Measurements from ENCODE around the gene DHX38.

Gene DHX38

DNA sequence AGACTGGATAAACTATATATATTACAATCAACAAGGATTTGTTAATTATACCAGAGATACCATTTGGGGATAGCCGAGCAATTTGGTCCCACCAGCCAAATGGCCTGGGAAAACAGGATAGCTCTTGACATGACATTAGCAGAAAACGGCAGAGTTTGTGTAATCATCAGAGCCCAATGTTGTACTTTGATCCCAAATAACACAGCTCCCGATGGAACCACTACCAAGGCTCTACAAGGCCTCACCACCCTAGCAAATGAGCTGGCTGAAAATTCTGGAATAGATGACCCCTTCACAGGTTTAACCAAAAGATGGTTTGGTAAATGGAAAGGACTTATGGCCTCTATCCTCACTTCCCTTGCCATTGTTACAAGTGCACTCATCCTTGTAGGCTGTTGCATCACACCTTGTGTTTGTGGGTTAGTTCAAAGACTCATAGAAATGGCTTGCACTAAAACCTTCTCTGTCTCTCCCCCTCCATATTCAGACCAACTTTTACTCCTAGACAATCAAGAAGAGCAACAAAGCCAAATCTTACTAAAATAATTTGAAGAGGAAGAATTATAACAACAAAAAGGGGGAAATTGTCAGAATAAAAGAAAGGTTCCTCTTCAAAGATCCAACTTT, 9.8 kb upstream of the DHX38 start:
- no peak for DNase-seq (ENCODE audit: low read depth in 2 of 3, low spot score in 1 of 3)

DNA sequence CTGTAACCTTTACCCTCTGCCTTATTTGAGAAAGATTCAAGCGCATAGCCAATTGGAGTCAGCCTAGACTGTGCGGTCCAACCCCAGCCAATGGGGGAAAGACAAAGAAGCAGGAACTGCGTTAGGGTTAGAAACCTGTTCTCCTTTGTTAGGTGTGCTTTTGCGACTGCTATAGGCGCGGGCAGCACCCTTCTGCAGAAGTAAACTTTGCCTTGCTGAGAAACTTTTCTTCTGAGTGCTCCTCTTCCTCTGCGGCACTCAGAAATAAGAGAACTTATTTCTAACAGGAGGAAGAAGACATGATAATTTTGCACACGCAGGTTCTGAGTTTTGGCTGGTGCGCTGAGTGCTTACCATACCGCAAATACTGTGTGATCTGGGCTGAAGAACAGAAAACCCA, 9.2 kb upstream of the DHX38 start:
- no peak for DNase-seq (ENCODE audit: low read depth in 2 of 3, low spot score in 1 of 3)

DNA sequence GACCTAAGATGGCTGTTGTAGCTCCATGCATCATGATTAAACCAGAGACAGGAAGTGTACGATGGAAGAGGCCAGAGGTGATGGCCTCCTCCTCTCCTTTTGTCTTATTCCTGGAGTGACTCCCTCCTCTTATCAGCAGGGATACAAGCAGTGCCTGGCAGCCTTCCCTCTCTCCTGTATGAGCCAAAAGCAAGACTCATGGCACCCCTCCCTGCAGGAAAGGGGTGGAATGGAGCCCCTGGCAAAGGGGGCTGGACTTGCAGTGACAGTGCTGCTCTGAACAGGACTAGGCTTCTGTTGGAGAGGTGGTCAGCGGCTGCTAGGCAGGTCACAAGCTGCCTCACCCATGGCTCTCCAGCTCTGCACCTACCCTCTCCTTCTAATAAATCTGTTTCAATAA, 8.6 kb upstream of the DHX38 start:
- no peak for DNase-seq (ENCODE audit: low read depth in 2 of 3, low spot score in 1 of 3)

DNA sequence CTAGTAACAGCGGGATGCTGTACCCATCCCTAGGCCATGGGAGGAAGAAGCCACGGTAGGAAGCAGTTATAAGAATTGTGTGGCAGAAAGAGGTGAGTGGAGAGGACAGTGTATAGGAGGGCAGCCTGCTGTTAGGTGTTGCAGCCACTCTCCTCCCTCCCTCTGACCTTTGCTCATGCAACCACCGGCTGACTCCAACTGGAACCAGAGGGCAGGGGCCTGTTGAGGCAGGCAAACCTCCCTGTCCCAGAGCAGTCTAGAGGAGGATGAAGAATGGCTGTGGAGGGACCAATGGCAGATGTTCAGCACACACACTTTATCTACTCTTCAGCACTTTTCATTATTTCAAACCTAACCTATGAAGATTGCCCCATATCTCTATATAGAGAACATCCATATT, 2.4 kb upstream of the DHX38 start:
- no peak for DNase-seq (ENCODE audit: low read depth in 2 of 3, low spot score in 1 of 3)

DNA sequence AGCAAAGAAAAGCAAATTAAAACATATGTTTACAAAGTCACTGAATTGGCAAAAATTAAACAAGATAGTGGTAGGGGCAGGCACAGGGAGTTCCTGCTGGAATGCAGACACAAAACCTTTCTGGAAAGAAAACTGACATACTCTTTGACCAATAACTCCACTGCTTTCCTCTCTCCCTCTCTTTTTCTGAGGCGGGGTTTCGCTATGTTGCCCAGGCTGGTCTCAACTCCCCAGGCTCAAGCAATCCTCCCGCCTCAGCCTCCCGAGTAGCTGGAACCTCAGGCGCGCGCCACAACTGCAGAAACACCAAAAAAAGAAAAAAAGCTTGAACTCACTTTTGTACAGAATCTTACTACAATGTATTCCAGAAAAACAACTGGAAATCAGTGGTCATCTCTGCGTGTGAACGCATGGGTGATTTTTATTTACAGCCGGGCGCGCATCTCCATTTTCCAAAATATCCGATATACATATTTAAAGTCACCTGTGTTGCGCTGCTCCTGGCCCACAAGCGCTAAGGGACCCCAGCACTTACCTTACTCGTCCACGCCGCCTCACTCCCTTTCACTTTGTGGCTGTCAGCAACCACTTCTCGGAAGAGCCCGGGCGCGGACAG, 707 bp upstream of the DHX38 start:
- no peak for DNase-seq (ENCODE audit: low read depth in 2 of 3, low spot score in 1 of 3)

DNA sequence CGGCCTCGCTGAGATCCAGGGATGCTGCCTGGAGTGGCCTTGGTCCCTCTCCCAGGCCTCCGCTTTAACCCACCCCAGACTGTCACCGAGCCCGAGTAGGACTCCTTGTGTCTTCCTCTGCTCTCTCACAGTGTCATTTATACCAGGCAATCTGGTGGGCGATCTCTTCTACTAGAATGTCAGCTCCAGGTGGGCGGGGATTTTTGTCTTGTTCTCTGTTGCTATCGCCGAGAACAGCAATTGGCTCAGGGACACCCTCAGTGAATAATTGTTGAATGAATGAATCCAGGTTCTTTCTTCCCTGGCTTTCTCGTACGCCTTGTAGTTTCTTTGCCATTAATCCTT, 591 bp downstream of the DHX38 start:
- peak; percentile 12 to 19 (median 16) for DNase-seq (ENCODE audit: low read depth in 2 of 3, low spot score in 1 of 3)

DNA sequence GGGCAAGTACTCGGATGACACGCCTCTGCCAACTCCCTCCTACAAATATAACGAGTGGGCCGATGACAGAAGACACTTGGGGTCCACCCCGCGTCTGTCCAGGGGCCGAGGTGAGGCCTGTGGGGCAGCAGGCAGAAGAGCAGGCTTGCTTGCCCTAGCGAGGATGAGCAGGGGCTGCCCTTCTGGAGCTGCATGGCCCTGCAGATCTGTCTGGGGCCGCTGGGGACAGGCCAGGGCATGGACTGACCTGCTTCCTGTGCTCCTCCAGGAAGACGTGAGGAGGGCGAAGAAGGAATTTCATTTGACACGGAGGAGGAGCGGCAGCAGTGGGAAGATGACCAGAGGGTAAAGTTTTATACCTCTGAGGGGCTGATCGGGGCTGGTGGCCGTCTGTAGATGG, 5.3 kb downstream of the DHX38 start:
- no peak for DNase-seq (ENCODE audit: low read depth in 2 of 3, low spot score in 1 of 3)

DNA sequence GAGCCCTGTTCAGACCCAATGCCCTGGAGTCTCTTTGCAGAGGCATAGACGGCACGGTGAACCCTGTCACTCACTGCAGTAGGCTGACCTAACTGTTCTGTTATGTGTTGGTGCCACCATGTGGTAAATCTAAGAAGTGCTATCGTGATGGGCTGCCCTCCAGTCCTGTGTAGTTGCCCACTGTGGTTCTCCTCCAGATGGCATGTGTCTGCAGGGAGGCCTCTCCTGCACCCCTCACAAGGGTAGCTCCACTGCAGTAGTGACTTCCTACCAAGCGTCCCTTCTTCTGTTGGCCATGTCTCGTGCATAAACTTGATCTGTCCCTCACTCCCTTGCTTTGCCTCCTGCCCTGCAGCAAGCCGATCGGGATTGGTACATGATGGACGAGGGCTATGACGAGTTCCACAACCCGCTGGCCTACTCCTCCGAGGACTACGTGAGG, 5.8 kb downstream of the DHX38 start:
- DNase-seq (ENCODE audit: low read depth in 2 of 3, low spot score in 1 of 3), result peak; percentile 20 to 45 (median 21)

DNA sequence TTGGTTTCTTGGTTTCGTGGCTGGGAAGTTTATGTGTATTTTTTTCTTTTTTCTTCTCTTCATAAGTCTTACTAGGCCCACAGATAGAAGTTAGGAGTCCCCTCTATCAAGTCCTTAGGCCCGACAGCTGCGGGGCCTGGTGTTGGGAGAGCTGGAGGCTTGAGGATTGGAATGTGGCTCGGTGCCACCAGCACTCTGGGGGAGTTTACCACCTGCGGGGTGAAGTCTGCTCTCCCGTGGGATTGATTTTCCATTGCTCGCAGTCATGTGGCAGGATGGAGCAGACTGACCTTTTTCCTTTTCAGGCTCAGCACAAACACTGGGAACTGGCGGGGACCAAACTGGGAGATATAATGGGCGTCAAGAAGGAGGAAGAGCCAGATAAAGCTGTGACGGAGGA, 7.5 kb downstream of the DHX38 start:
- DNase-seq (ENCODE audit: low read depth in 2 of 3, low spot score in 1 of 3), result no peak

DNA sequence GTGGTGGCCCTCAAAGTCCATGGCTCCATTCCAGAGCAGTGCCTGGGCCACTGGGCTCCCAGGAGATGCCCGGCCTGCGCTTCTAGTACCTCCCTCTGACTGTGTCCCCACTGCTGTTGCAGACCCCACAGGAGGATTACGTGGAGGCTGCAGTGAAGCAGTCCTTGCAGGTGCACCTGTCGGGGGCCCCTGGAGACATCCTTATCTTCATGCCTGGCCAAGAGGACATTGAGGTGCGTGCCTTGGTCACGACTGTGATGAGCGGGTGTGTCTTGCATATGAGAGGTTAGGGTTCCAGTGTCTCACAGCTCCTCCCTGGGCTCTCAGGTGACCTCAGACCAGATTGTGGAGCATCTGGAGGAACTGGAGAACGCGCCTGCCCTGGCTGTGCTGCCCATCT, 11.3 kb downstream of the DHX38 start:
- DNase-seq (ENCODE audit: low read depth in 2 of 3, low spot score in 1 of 3), result no peak

DNA sequence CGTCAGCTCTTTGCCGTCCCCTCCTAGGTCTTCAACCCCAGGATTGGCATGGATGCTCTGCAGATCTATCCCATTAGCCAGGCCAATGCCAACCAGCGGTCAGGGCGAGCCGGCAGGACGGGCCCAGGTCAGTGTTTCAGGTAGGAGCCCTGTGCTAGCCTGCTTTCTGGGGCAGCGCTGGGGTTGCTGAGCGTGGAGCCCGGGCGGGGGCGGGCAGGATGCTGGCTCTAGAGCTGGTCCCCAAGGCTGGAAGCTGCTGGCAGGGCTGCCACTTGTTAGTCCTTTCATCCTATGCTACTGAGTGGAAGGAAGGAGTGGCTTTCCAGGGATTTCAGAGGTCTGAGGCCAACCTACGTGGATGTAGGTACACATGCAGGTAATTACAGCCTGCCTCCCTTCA, 12.3 kb downstream of the DHX38 start:
- no peak for DNase-seq (ENCODE audit: low read depth in 2 of 3, low spot score in 1 of 3)

DNA sequence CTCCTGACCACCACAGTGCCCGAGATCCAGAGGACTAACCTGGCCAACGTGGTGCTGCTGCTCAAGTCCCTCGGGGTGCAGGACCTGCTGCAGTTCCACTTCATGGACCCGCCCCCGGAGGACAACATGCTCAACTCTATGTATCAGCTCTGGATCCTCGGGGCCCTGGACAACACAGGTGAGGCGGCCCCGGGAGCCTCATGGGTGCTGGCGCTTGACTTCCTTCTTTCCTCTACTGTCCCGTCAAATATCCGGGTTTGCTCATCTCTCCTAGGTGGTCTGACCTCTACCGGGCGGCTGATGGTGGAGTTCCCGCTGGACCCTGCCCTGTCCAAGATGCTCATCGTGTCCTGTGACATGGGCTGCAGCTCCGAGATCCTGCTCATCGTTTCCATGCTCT, 13.7 kb downstream of the DHX38 start:
- DNase-seq (ENCODE audit: low read depth in 2 of 3, low spot score in 1 of 3), result no peak

DNA sequence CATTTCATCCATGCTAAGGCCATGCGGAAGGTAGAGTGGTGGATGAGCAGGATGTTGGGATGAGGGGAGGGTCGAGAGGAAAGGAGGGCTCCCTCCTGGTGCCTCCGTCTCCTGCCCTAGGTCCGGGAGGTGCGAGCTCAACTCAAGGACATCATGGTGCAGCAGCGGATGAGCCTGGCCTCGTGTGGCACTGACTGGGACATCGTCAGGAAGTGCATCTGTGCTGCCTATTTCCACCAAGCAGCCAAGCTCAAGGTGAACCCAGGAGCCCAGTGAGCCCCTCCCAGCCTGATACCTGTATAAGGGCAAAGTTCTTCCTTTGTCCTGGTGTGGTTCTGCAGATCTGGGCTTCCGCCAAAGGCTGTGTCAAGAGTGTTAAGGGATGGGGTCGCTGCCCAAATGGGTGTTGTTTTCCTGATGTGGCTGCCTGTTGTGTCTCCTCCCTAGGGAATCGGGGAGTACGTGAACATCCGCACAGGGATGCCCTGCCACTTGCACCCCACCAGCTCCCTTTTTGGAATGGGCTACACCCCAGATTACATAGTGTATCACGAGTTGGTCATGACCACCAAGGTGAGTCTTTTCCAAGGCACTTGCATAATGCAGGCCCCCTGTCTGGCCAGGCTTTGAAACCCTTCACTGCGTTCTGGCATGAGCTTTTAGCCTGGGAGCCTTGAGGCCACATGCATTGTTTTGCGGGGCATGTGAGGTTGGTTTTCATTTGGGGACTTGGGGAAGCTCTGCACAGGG, 14.9 kb downstream of the DHX38 start:
- no peak for DNase-seq (ENCODE audit: low read depth in 2 of 3, low spot score in 1 of 3)

DNA sequence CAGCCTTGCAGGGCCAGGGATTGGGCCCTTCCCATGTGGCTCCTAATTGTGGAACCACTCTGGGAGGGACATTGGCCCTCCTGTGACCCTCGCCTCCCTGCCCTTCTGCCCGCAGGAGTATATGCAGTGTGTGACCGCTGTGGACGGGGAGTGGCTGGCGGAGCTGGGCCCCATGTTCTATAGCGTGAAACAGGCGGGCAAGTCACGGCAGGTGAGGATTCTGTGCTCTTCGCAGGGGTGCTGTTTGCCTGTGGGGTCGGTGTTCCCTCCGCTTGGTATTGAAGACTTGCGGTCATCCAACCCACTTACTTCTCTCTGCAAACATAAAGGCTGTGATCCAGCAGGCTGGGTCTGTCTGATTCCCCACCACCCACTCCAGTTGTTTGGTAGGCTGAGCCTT, 15.7 kb downstream of the DHX38 start:
- no peak for DNase-seq (ENCODE audit: low read depth in 2 of 3, low spot score in 1 of 3)

DNA sequence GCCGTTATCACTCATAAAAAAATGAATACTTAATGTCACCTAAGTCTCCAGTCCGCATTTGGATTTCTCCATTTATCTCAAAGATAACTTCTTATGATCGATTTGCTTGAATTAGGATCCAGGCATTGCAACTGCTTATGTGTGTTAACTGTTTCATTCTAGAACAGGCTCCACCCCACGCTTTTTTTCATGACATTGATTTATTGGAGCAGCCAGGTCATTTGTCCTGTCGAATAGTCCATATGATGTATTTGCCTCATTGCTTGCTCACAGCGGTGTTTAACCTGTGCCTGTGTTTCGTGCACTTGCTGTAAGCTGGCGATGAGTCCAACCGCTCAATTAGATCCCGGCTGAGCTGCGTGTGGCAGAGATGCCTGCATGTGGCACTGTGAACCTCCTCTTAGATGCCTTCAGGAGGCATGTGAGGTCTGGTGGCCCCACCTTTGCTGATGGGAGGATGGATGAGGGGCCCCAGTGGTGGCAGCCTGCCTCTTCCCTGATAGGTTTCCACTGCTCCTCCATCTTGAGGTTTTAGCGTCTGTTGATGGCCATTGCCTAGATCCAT, 16.4 kb downstream of the DHX38 start:
- no peak for DNase-seq (ENCODE audit: low read depth in 2 of 3, low spot score in 1 of 3)

DNA sequence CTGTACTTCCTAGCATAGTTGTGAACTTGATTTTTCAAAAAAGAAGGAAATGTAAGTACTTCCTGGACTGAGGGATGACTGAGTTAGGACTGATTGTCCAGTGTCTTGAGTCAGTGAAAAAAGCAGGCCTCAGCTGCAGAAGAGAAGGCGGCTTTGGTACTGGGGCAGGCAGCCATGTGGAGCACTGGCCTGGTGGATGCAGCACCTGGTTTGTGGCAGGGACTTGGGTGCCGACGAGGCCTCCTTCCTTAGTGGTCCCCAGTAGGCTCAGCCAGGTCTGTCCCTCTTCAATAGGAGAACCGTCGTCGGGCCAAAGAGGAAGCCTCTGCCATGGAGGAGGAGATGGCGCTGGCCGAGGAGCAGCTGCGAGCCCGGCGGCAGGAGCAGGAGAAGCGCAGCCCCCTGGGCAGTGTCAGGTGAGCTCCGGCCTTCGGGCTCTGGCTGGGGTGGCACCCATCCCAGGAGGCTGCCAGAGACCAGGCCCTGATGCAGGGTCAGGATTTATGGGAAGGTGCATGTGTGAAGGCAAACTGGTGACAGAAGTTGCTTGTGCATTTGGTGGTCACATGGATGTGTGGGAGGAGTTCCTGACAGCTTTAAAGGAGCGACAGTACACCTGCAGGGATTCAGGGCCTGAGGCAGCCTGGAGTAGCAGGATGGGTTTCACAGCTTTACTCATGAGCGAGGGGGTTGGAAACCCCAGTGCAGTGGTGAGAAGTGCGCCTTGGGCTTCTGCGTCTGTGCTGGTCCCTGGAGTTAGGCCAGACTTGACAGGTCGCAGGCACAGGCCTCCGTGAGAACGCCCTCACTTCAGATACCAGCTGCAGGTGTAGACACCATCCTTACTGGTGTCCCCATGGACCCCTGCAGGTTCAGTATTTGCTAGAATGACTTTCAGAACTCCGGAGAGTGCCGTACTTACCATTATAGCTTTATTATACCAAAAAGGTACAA, 17.3 kb downstream of the DHX38 start:
- no peak for DNase-seq (ENCODE audit: low read depth in 2 of 3, low spot score in 1 of 3)

DNA sequence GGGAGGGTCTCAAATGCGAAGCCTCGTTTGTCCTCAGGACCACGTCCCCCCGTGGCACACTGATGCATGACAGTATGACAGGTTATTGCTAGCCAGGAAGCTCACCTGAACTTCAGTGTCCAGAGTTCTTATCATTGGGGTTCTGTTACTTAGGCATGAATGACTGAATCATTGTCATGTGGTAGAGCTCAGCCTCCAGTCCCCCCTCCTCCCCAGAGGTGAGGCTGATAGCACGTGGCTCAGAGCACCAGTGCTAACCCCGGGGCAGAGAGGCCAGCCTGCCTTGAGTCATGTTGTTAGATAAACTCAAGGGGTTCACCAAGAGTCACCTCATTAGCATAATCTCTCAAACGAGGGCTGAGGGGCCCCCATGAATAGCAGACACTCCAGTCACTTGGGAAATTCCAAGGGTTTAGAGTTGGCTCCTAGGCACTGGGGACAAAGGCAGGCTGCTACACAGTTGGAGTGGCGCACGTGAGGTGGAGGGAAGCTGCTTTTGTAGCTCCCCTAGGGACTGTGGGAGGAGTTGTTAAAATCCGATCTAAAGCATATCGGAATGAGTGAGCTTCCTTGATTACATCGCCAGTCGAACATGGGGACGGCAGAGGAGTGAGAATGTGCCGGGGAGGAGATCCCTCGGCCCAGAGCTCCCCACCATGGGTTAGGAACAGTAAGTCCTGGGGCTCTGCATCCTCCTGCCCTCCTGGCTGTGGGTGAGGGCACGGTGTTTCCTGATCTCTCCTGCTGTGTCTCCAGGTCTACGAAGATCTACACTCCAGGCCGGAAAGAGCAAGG, 18.2 kb downstream of the DHX38 start:
- DNase-seq (ENCODE audit: low read depth in 2 of 3, low spot score in 1 of 3), result no peak

DNA sequence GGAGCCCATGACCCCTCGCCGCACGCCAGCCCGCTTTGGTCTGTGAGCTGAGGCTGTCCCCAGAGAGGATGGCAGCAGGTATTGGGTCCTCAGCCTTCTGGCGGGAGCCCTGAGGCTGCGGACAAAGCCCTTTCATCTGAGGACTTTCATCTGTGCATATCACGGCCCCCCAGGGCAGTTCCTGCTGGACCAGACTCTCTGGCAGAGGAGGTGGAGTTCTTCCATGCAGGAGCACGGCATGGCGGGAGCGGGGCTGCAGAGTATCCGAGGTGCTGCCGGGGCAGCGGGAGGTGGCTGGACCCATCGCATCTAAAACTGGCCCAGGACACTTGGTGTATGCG, 18.8 kb downstream of the DHX38 start:
- no peak for DNase-seq (ENCODE audit: low read depth in 2 of 3, low spot score in 1 of 3)

DNA sequence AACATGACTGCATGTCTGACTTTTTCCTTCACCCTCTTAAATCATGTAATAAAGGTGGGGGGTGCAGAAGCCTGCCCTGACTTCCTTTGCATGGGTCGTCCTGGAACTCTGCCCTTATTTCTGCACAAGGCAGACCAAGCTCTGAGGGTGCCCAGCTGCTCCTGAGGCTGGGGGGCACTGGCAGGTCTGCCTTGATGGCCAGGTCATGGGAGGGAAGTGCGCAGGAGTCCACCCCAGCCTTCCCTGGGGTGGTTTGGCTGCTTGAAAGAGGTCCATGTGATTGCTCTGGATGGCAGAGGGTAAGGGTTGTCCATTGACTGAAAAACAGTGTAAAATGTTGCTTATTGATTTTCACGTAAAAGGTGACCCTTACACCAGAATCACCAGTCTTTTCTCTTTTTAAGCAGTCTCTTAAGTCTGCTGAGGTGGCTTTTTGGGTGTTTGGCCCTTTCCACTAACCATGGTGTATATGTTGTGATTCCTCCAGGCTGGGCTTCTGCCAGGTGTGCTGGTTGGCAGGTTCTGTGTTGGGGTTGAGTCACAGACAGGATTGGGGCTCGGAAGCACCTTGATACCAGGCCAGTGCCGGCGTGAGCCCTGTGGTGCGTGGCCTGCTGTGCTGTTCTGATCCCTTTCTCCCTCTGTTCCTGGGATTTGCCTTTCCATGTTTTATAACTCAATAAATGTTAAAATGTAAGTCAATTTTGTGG, 19.4 kb downstream of the DHX38 start:
- DNase-seq (ENCODE audit: low read depth in 2 of 3, low spot score in 1 of 3), result no peak

DNA sequence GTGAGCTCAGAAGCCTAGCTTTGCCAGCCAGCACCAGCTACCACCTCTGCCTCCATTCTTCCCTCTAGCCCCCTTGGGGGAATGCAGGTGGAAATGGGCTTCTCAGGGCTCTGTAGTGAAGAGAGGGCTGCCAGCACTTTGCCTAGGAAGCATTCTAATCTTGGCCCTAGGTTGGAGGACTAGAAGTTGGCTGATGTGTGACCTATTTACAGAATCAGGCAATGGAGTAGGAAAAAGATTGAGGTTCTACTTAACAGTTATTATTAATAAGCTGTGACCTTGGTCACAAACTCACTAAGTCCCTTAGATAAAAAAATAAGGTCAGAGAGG, 19.9 kb downstream of the DHX38 start:
- DNase-seq (ENCODE audit: low read depth in 2 of 3, low spot score in 1 of 3), result no peak

All from stimulated activated CD4-positive, alpha-beta T cell treated with anti-CD3 and anti-CD28 coated beads, Interleukin-12 subunit alpha, Interleukin-12 subunit beta, amount 100 ng/mL, for 48 hours (primary cell).